IMR-90 (cell line): ENCODE measurements around the gene SOX4. TPM values are rescaled to one million over a fixed set of nuclear protein-coding genes. Genes with fewer than 3 reads are reported as not detected.
A peak's percentile ranks its signal among the peaks of the same experiment; 100 is the strongest.

Experiments used
- ATAC-seq: fragments of 200-7000 bp; cut with Tn5 transposase; 2 replicates; pipeline ENCODE4 v1.9.1; 2020; ENCODE audit warnings: low read depth, mild to moderate bottlenecking, moderate library complexity
- BruUV-seq: library from RNA; stranded (reverse); fragments of 400-500 nt; replicated peaks from 2 replicates; lab custom pipeline; 2021; lab: Mats Ljungman, UMichigan
- CTCF ChIA-PET: fragments of 300-600 bp; formaldehyde crosslinking; extraction: SDS; loops from one replicate; lab custom pipeline; 2021; ENCODE audit warnings: antibody characterized with exemption; lab: Yijun Ruan, JAX
- POLR2A ChIA-PET: fragments of 300-600 bp; sonication (Branson Sonifier 250); formaldehyde crosslinking; loops from one replicate; lab custom pipeline; 2022; ENCODE audit warnings: antibody characterized with exemption; ENCODE audit not compliant: unreplicated experiment; lab: Charles Lee
- DNase-seq: peaks from one replicate; pipeline ENCODE4 v3.0.0; 2013
- H2AFZ ChIP-seq: replicated peaks from 2 replicates; pipeline ENCODE3; 2013; ENCODE audit warnings: low read length, mild to moderate bottlenecking; ENCODE audit not compliant: poor library complexity
- H2AK5ac ChIP-seq: 2 replicates; pipeline ENCODE4 v1.6.1; 2013; ENCODE audit warnings: low read depth, low read length, inconsistent platforms
- H2AK9ac ChIP-seq: replicated peaks from 2 replicates; pipeline ENCODE3; 2013; ENCODE audit warnings: mild to moderate bottlenecking, low read depth, low read length, moderate library complexity; ENCODE audit not compliant: poor library complexity
- H2BK120ac ChIP-seq: 2 replicates; pipeline ENCODE4 v1.6.1; 2013; ENCODE audit warnings: low read depth, low read length, inconsistent platforms
- H2BK15ac ChIP-seq: 3 replicates; pipeline ENCODE4 v1.6.1; 2013; ENCODE audit warnings: low read depth, low read length, inconsistent platforms
- H2BK20ac ChIP-seq: 2 replicates; pipeline ENCODE4 v1.6.1; 2013; ENCODE audit warnings: low read depth, mild to moderate bottlenecking, inconsistent platforms, low read length, moderate library complexity
- H2BK5ac ChIP-seq: 2 replicates; pipeline ENCODE4 v1.6.1; 2013; ENCODE audit warnings: mild to moderate bottlenecking, low read depth, low read length, inconsistent platforms; ENCODE audit not compliant: poor library complexity, severe bottlenecking
- H3K14ac ChIP-seq: replicated peaks from 2 replicates; pipeline ENCODE4 v1.6.1; 2013; ENCODE audit warnings: low read depth, low read length, inconsistent platforms
- H3K18ac ChIP-seq: 2 replicates; pipeline ENCODE4 v1.6.1; 2013; ENCODE audit warnings: low read depth, low read length, control low read depth
- H3K23ac ChIP-seq: 2 replicates; pipeline ENCODE4 v1.6.1; 2013; ENCODE audit warnings: low read depth, low read length, inconsistent platforms
- H3K27ac ChIP-seq: 2 replicates; pipeline ENCODE4 v1.5.1; 2013; ENCODE audit warnings: mild to moderate bottlenecking, control low read depth, low read length; ENCODE audit not compliant: insufficient read depth
- H3K27me3 ChIP-seq: 2 replicates; pipeline ENCODE4 v1.6.1; 2013; ENCODE audit warnings: low read length; ENCODE audit not compliant: control insufficient read depth, insufficient read depth
- H3K36me3 ChIP-seq: 2 replicates; pipeline ENCODE4 v1.6.1; 2013; ENCODE audit warnings: low read length, mixed read lengths; ENCODE audit not compliant: control insufficient read depth, insufficient read depth
- H3K4ac ChIP-seq: 2 replicates; pipeline ENCODE4 v1.6.1; 2013; ENCODE audit warnings: low read depth, low read length, inconsistent platforms
- H3K4me1 ChIP-seq: 2 replicates; pipeline ENCODE4 v1.6.1; 2013; ENCODE audit warnings: low read length, mixed read lengths; ENCODE audit not compliant: control insufficient read depth, insufficient read depth
- H3K4me2 ChIP-seq: 2 replicates; pipeline ENCODE4 v1.6.1; 2013; ENCODE audit warnings: low read depth, mild to moderate bottlenecking, control low read depth, low read length, moderate library complexity
- H3K4me3 ChIP-seq: 2 replicates; pipeline ENCODE4 v1.5.1; 2013; ENCODE audit warnings: low read depth, mild to moderate bottlenecking, control low read depth, low read length, moderate library complexity; ENCODE audit not compliant: insufficient read depth
- H3K56ac ChIP-seq: 2 replicates; pipeline ENCODE4 v1.6.1; 2013; ENCODE audit warnings: low read length, inconsistent platforms; ENCODE audit not compliant: insufficient read depth; ENCODE audit errors: extremely low read depth
- H3K79me1 ChIP-seq, 2 experiments: 2 replicates each; pipeline ENCODE4 v1.6.1; 2013; ENCODE audit warnings: low read length in 2 of 2, inconsistent platforms in 1 of 2, low read depth in 1 of 2
- H3K9ac ChIP-seq: 2 replicates; pipeline ENCODE4 v1.6.1; 2013; ENCODE audit warnings: low read depth, low read length, control low read depth
- H3K9me1 ChIP-seq: 2 replicates; pipeline ENCODE4 v1.6.1; 2013; ENCODE audit warnings: low read length, inconsistent platforms; ENCODE audit not compliant: insufficient read depth
- H3K9me3 ChIP-seq: 2 replicates; pipeline ENCODE4 v1.6.1; 2013; ENCODE audit warnings: low read length; ENCODE audit not compliant: control insufficient read depth, insufficient read depth
- H4K20me1 ChIP-seq: 2 replicates; pipeline ENCODE4 v1.6.1; 2013; ENCODE audit warnings: low read length, inconsistent platforms; ENCODE audit not compliant: insufficient read depth
- H4K5ac ChIP-seq: 2 replicates; pipeline ENCODE4 v1.6.1; 2013; ENCODE audit warnings: mild to moderate bottlenecking, low read depth, low read length, control low read depth
- H4K8ac ChIP-seq, 2 experiments: 2 replicates each; pipeline ENCODE4 v1.6.1; 2013; ENCODE audit warnings: low read depth in 2 of 2, low read length in 2 of 2, control low read depth in 1 of 2, inconsistent platforms in 1 of 2
- H4K91ac ChIP-seq: 2 replicates; pipeline ENCODE4 v1.6.1; 2013; ENCODE audit warnings: low read depth, low read length, inconsistent platforms; ENCODE audit not compliant: insufficient read depth
- BHLHE40 ChIP-seq: fragments of 150-350 bp; IDR thresholded peaks from 2 replicates; pipeline ENCODE4 v1.6.1; 2016; ENCODE audit warnings: mild to moderate bottlenecking, low read depth, low read length
- CEBPB ChIP-seq: IDR thresholded peaks from 2 replicates; pipeline ENCODE4 v1.6.1; 2012; ENCODE audit warnings: low read depth, low read length, improper control_type of control experiment
- CHD1 ChIP-seq: IDR thresholded peaks from 2 replicates; pipeline ENCODE4 v1.6.1; 2012; ENCODE audit warnings: low read depth, low read length, improper control_type of control experiment
- CTCF ChIP-seq: conservative IDR thresholded peaks from 2 replicates; pipeline ENCODE4 v1.5.1; 2012; ENCODE audit warnings: mild to moderate bottlenecking, low read depth, low read length, improper control_type of control experiment
- ELK1 ChIP-seq: fragments of 150-350 bp; IDR thresholded peaks from 2 replicates; pipeline ENCODE4 v1.6.1; 2016; ENCODE audit warnings: low read depth, mild to moderate bottlenecking, low read length, moderate library complexity, borderline replicate concordance
- FOS ChIP-seq: fragments of 150-350 bp; IDR thresholded peaks from 2 replicates; pipeline ENCODE4 v1.6.1; 2016; ENCODE audit warnings: low read depth, low read length
- MAFK ChIP-seq: IDR thresholded peaks from 2 replicates; pipeline ENCODE4 v1.6.1; 2012; ENCODE audit warnings: low read depth, low read length, improper control_type of control experiment
- MAZ ChIP-seq: IDR thresholded peaks from 2 replicates; pipeline ENCODE4 v1.6.1; 2012; ENCODE audit warnings: low read depth, mild to moderate bottlenecking, low read length, improper control_type of control experiment, moderate library complexity, borderline replicate concordance
- MXI1 ChIP-seq: IDR thresholded peaks from 2 replicates; pipeline ENCODE4 v1.6.1; 2012; ENCODE audit warnings: low read depth, mild to moderate bottlenecking, low read length, moderate library complexity, borderline replicate concordance
- POLR2A ChIP-seq: IDR thresholded peaks from 2 replicates; pipeline ENCODE4 v1.6.1; 2012; ENCODE audit warnings: mild to moderate bottlenecking, low read depth, low read length
- RAD21 ChIP-seq: IDR thresholded peaks from 2 replicates; pipeline ENCODE4 v1.6.1; 2012; ENCODE audit warnings: low read length, improper control_type of control experiment
- RCOR1 ChIP-seq: IDR thresholded peaks from 2 replicates; pipeline ENCODE4 v1.6.1; 2012; ENCODE audit warnings: mild to moderate bottlenecking, low read length, improper control_type of control experiment; ENCODE audit not compliant: insufficient replicate concordance
- RFX5 ChIP-seq: IDR thresholded peaks from 2 replicates; pipeline ENCODE4 v1.8.0; 2012; ENCODE audit warnings: low read depth, mild to moderate bottlenecking, low read length, moderate library complexity
- SMC3 ChIP-seq: fragments of 150-350 bp; IDR thresholded peaks from 2 replicates; pipeline ENCODE4 v1.6.1; 2016; ENCODE audit warnings: low read depth, mild to moderate bottlenecking, antibody characterized with exemption, low read length, moderate library complexity
- USF2 ChIP-seq: fragments of 150-350 bp; IDR thresholded peaks from 2 replicates; pipeline ENCODE4 v1.6.1; 2017; ENCODE audit warnings: mild to moderate bottlenecking, antibody characterized with exemption, low read length, low read depth
- WGBS, 2 experiments: methylation state at CpG; one replicate each; pipeline versions ENCODE4 v1.1.5 to v1.1.7; 2013; ENCODE audit warnings: missing lambda C conversion rate in 2 of 2; ENCODE audit not compliant: insufficient read length in 1 of 2; ENCODE audit errors: extremely low coverage in 2 of 2; 5-methylcytosine and 5-hydroxymethylcytosine counted together
- dilution Hi-C: fragments of 300-500 bp; cut with HindIII; formaldehyde crosslinking; loops from one replicate; pipeline ENCODE4 v1.14.3; 2018; ENCODE audit warnings: low sequenced_read_pairs; ENCODE audit not compliant: unreplicated experiment
- in situ Hi-C: fragments of 300-500 bp; cut with MboI; formaldehyde crosslinking; loops from 3 replicates; pipeline ENCODE4 v1.14.3; 2019; ENCODE audit warnings: low sequenced_read_pairs, inconsistent platforms, mixed read lengths
- intact Hi-C: fragments of 100-400 bp; cut with micrococcal nuclease; formaldehyde crosslinking; loops from 2 replicates; pipeline ENCODE4 v1.10.0; 2022
- polyA plus RNA-seq, 3 experiments: library from polyadenylated mRNA; depleted of rRNA; stranded (reverse); fragments of >200 nt; gene quantifications; 2 replicates each; pipeline ENCODE4 v1.2.3, GENCODE V29; 2012; ENCODE audit warnings: low replicate concordance in 1 of 3
- total RNA-seq: library from RNA; depleted of rRNA; stranded (reverse); fragments of >200 nt; gene quantifications from 2 replicates; pipeline ENCODE4 v1.2.3, GENCODE V29; 2012

SOX4 gene
- total and polyA plus RNA-seq, 2 of the 4 experiments (the other 2 are of a cell fraction), result 4.7 to 4.8 TPM

GRCh38 chr6:21586740-21587178, 6.8 kb upstream of the SOX4 start:
- Histone ChIP-seq H3K4me2 (peak overlapping the region; percentile 87), H4K91ac (peak overlapping the region; percentile 82; the same call in 1 of the 2 replicates), H3K27me3 (no peaks in the 10 kb centered on the region), H2BK20ac (peak overlapping the region; percentile 39; the same call in 1 of the 2 replicates), H2BK120ac (peak overlapping the region; percentile 97; the same call in 1 of the 2 replicates), H3K79me1 (no peaks in the 10 kb centered on the region), H2BK5ac (no peak overlapping the region), H3K27ac (peak overlapping the region; percentile 94), H3K9me1 (0 out of 2 replicates have a peak, but pooled peaks cover 2% of the 10 kb centered on the region), H4K5ac (peak overlapping the region; percentile 38), H4K8ac (peak overlapping the region; percentile 10 to 97; a peak in 2 of 4 replicates), H3K18ac (peak overlapping the region; percentile 72; the same call in 1 of the 2 replicates), H2BK15ac (no peak overlapping the region), H2AK5ac (peak overlapping the region; percentile 30; the same call in 1 of the 2 replicates), H3K4ac (peak overlapping the region; percentile 96), H3K4me1 (peaks cover 3% of the 10 kb centered on the region; the same call in 1 of the 2 replicates), H2AK9ac (peak overlapping the region; percentile 48), H3K4me3 (peak overlapping the region; percentile 58), H3K36me3 (no peaks in the 10 kb centered on the region), H3K14ac (peak overlapping the region; percentile 94; the same call in 1 of the 2 replicates), H3K9me3 (no peaks in the 10 kb centered on the region), H3K9ac (peak overlapping the region; percentile 92), H3K56ac (peak overlapping the region; percentile 40; the same call in 1 of the 2 replicates), H2AFZ (peak overlapping the region; percentile 95), H3K23ac (peak overlapping the region; percentile 72; the same call in 1 of the 2 replicates), H4K20me1 (no peaks in the 10 kb centered on the region)
- dilution Hi-C loops, result no loop called here
- intact Hi-C loops, result loop anchor here (1.0 to 10.0 kb wide), 4 partner anchors 482 to 1184 kb away; partner anchors contain the start of gene E2F3
- ChIA-PET CTCF (interaction anchor here (0.5 kb wide), 1 partner anchor 672 kb away, joined by 4 read pairs; no protein-coding TSS in a partner anchor), POLR2A (no interaction called here)
- in situ Hi-C loops, result loop anchor here (5.0 to 10.0 kb wide), 4 partner anchors 582 to 1858 kb away; no protein-coding TSS in a partner anchor
- BruUV-seq, result no TSS peak
- WGBS, 2 experiments, result no CpG with 5 or more reads among the region's 15 CpGs
- no peak for ATAC-seq
- DNase-seq, result no peak
- TF ChIP-seq POLR2A (no peak), ELK1 (no peak), FOS (no peak), CTCF (no peak), BHLHE40 (no peak), MAFK (no peak), SMC3 (no peak), RFX5 (no peak), CEBPB (no peak), MXI1 (no peak), USF2 (no peak), RCOR1 (no peak), RAD21 (no peak), CHD1 (no peak), MAZ (no peak)
